Gastroesophageal sphincter (tissue), 4 donors: ENCODE results near the gene PSMG3. TPM values are rescaled to one million over a fixed set of nuclear protein-coding genes. Genes with fewer than 3 reads are reported as not detected.
"Not testable (repeated sequence)": the region's sequence is repeated elsewhere in the genome, so short reads cannot be mapped to it uniquely, and the experiment has no call there.

Source experiments
- ATAC-seq: fragments of 150-250 bp; one replicate; pipeline ENCODE4 v1.9.1; 2016; ENCODE audit warnings: mild to moderate bottlenecking, moderate library complexity
- H3K27ac ChIP-seq, 4 donors: fragments of 200-600 bp; sonication (generic) in 3 of 4; 1 replicate in 3 of 4; 2 replicates in 1 of 4; pipeline ENCODE4 v1.5.1; 2016 to 2019
- H3K27me3 ChIP-seq: fragments of 200-600 bp; sonication (generic); one replicate; pipeline ENCODE4 v1.5.1; 2019
- H3K36me3 ChIP-seq, 2 donors: fragments of 200-600 bp; sonication (generic); one replicate each; pipeline ENCODE4 v1.5.1; 2019; ENCODE audit warnings: control low read depth in 1 of 2
- H3K4me1 ChIP-seq, 3 donors: fragments of 200-600 bp; sonication (generic); 1 replicate in 2 of 3; 2 replicates in 1 of 3; pipeline ENCODE4 v1.5.1; 2016 to 2019; ENCODE audit warnings: control low read depth in 2 of 3
- H3K4me3 ChIP-seq, 2 donors: fragments of 200-600 bp; sonication (generic); one replicate each; pipeline ENCODE4 v1.5.1; 2019; ENCODE audit warnings: mild to moderate bottlenecking in 1 of 2, moderate library complexity in 1 of 2
- H3K9me3 ChIP-seq, 3 donors: fragments of 200-600 bp; sonication (generic); one replicate each; pipeline ENCODE4 v1.5.1; 2017 to 2019; ENCODE audit warnings: control low read depth in 2 of 3
- EP300 ChIP-seq: sonication (generic); formaldehyde crosslinking; IDR thresholded peaks from one replicate; pipeline ENCODE4 v1.6.1; 2017; ENCODE audit warnings: antibody characterized with exemption, mild to moderate bottlenecking
- POLR2A ChIP-seq, 2 donors: fragments of 450-650 bp; IDR thresholded peaks; one replicate each; pipeline ENCODE4 v1.6.1; 2017; ENCODE audit warnings: antibody characterized with exemption in 2 of 2, mild to moderate bottlenecking in 2 of 2, moderate library complexity in 1 of 2
- POLR2AphosphoS5 ChIP-seq: sonication (generic); formaldehyde crosslinking; IDR thresholded peaks from one replicate; pipeline ENCODE4 v1.6.1; 2017; ENCODE audit warnings: antibody characterized with exemption
- WGBS, 2 donors: methylation state at CpG; one replicate each; pipeline ENCODE4 v1.1.5; 2018; ENCODE audit warnings: low coverage in 1 of 2; 5-methylcytosine and 5-hydroxymethylcytosine counted together
- total RNA-seq, 4 donors: library from RNA; depleted of rRNA; stranded (reverse); fragments of >200 nt; gene quantifications; one replicate each; pipeline ENCODE4 v1.1.0, GENCODE V29; 2016
- TF ChIP-seq, protein P1 (sequence below), 4 experiments: fragments of 200-600 bp in 2 of 4; fragments of 450-650 bp in 2 of 4; sonication (generic) in 1 of 4; IDR thresholded peaks; one replicate each; pipeline ENCODE4 v1.5.1; 2017 to 2019; ENCODE audit warnings: antibody characterized with exemption in 4 of 4, mild to moderate bottlenecking in 2 of 4, moderate library complexity in 2 of 4

Gene PSMG3
- total RNA-seq, 4 donors from 2014 or later: 27.7 to 36.6 (median 35.7) TPM

DNA sequence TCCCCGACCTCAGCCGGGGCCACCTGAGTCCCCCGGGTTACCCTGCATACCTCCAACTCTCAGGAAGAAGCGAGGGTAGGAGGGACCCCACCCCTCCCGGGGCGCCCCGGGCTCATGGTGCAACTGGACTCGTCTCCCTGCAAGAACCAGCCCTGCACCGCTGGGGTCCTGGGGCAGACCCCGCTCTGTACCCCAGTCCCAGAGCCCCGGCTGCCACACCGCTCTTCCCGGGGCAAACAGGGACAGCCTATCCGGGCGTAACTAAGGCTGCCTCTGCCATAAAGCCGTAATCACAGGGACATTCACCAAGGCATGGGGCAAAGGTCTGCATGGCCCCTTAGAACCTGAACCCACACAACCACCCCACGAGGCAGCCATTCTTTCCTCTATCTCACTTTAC is 46.0 kb downstream of the PSMG3 start:
- Histone ChIP-seq H3K27ac (no peak overlapping the region), H3K36me3 (no peaks in the 10 kb centered on the region), H3K4me3 (no peak overlapping the region), H3K27me3 (peaks cover 27% of the 10 kb centered on the region), H3K4me1 (no peaks in the 10 kb centered on the region), H3K9me3 (peaks cover 0 to 11% (median 0%) of the 10 kb centered on the region in 3 donors)
- no peak for TF ChIP-seq EP300
- no peak for TF ChIP-seq POLR2A (IDR thresholded peaks at IDR 0.05)
- no peak for TF ChIP-seq POLR2AphosphoS5
- TF ChIP-seq, protein P1, sequence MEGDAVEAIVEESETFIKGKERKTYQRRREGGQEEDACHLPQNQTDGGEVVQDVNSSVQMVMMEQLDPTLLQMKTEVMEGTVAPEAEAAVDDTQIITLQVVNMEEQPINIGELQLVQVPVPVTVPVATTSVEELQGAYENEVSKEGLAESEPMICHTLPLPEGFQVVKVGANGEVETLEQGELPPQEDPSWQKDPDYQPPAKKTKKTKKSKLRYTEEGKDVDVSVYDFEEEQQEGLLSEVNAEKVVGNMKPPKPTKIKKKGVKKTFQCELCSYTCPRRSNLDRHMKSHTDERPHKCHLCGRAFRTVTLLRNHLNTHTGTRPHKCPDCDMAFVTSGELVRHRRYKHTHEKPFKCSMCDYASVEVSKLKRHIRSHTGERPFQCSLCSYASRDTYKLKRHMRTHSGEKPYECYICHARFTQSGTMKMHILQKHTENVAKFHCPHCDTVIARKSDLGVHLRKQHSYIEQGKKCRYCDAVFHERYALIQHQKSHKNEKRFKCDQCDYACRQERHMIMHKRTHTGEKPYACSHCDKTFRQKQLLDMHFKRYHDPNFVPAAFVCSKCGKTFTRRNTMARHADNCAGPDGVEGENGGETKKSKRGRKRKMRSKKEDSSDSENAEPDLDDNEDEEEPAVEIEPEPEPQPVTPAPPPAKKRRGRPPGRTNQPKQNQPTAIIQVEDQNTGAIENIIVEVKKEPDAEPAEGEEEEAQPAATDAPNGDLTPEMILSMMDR (IDR thresholded peaks at IDR 0.05): no peak
- 67% methylated on average over 6 of the region's 17 CpGs; no CpG with 5 or more reads in 1 of the 2 donors for WGBS, 2 donors
- ATAC-seq: no peak

DNA sequence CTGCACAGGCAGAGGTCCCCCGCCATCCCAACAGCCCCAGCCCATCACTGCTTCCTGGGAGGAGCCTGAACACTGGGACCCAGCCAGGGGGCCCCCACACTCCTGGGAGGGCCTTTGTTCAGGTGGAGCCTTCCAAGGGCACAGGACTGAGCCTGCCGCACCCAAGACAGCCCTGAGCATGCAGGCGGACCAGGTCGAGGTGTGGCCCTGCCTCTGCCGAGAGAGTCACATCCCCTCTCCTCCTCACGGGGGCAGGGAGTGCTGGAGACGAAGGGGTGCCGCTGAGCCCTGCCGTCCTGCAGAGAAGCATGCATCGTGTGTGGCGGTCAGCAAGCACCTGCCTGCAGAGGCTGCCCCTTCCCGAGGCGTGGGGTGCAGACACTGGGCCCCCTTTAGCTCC is 46.6 kb downstream of the PSMG3 start:
- TF ChIP-seq POLR2A (IDR thresholded peaks at IDR 0.05) (no peak), EP300 (no peak), POLR2AphosphoS5 (no peak)
- TF ChIP-seq, protein P1 (IDR thresholded peaks at IDR 0.05): no peak
- H3K4me3 ChIP-seq: no peak overlapping the region
- no peaks in the 10 kb centered on the region for H3K36me3 ChIP-seq
- no peak for ATAC-seq
- no peak overlapping the region for H3K27ac ChIP-seq
- peaks cover 25% of the 10 kb centered on the region for H3K27me3 ChIP-seq
- no CpG with 5 or more reads among the region's 13 CpGs for WGBS, 2 donors
- peaks cover 0 to 12% (median 0%) of the 10 kb centered on the region in 3 donors for H3K9me3 ChIP-seq
- H3K4me1 ChIP-seq: no peaks in the 10 kb centered on the region

DNA sequence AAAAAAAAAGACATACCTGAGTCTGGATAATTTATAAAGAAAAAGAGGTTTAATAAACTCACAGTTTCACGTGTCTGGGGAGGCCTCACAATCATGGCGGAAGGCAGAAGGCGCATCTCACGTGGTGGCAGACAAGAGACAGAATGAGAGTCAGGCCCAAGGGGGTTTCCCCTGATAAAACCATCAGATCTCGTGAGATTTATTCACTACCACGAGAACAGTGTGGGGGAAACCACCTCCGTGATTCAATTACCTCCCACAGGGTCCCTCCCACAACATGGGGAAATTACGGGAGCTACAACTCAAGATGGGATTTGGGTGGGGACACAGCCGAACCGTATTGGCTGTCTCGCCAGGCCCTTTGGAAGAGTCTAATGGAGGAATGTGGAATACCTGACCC is 48.4 kb downstream of the PSMG3 start:
- H3K4me3 ChIP-seq: no peak overlapping the region
- H3K27me3 ChIP-seq: peaks cover 23% of the 10 kb centered on the region
- H3K4me1 ChIP-seq: no peaks in the 10 kb centered on the region
- 64 to 73% methylated on average over 3 to 9 of the region's 11 CpGs for WGBS, 2 donors
- TF ChIP-seq POLR2AphosphoS5 (no peak), EP300 (no peak), POLR2A (IDR thresholded peaks at IDR 0.05) (no peak)
- TF ChIP-seq, protein P1 (IDR thresholded peaks at IDR 0.05): no peak
- no peak for ATAC-seq
- no peaks in the 10 kb centered on the region for H3K36me3 ChIP-seq
- no peak overlapping the region for H3K27ac ChIP-seq
- H3K9me3 ChIP-seq: peaks cover 0 to 12% (median 0%) of the 10 kb centered on the region in 3 donors

DNA sequence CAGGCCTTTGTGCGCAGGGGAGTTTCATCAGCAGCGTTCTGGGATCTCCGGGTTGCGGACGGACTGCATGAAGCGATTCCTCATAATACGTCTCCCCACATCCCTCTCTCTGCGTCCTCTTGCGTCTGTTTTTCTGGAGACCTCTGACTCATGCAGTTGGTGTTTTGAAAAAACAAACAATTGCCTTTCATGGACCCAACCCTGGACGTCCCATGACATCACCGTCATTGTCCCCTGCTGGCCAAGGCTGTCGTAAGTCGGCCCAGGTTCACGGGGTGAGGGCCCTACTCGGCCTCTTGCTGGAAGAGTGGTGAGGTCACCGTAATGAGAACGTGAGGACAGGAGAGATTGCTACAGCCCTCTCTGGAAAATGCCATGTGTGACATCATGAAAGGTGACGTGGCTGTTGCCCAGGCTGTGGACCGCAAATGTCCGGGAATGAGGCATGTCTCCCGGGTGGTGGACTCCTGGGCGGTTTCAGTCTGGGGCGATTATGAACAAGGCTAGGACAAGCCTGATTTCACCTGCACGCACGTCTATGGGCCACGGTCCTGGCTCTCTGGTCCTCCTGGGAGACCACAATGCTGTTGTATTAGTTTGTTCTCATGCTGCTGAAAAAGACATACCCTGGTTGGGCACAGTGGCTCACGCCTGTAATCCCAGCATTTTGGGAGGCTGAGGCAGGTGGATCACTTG is 49.1 kb downstream of the PSMG3 start:
- Histone ChIP-seq H3K27ac (no peak overlapping the region), H3K36me3 (no peaks in the 10 kb centered on the region), H3K9me3 (peaks cover 0 to 12% (median 0%) of the 10 kb centered on the region in 3 donors), H3K27me3 (peaks cover 31% of the 10 kb centered on the region), H3K4me3 (no peak overlapping the region), H3K4me1 (no peaks in the 10 kb centered on the region)
- 46 to 85% methylated on average over 9 to 20 of the region's 27 CpGs for WGBS, 2 donors
- TF ChIP-seq POLR2AphosphoS5 (no peak), POLR2A (IDR thresholded peaks at IDR 0.05) (no peak), EP300 (no peak)
- TF ChIP-seq, protein P1 (IDR thresholded peaks at IDR 0.05): no peak
- ATAC-seq: peak; percentile 52

DNA sequence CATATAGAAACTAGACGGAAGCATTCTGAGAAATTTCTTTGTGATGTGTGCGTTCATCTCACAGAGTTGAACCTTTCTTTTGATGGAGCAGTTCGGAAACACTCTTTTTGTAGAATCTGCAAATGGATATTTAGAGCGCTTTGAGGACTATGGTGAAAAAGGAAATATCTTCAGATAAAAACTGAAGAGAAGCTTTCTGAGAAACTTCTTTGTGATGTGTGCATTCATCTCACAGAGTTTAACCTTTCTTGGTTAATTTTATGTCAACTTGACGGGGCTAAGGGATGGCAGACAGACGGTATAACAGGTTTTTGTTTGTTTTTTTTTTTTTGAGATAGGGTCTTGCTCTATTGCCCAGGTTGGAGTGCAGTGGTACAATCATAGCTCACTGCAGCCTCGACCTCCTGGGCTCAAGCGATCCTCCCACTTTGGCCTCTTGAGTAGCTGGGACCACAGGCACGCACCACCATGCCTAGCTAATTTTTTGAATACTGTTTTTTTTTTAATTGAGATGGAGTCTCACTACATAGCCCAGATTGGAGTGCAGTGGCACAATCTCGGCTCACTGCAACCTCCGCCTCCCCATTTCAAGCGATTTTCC is 50.4 kb downstream of the PSMG3 start:
- H3K27ac ChIP-seq, H3K4me1 ChIP-seq, ATAC-seq, H3K36me3 ChIP-seq, H3K4me3 ChIP-seq: not testable (repeated sequence)
- H3K27me3 ChIP-seq: peaks cover 44% of the 10 kb centered on the region
- H3K9me3 ChIP-seq: peaks cover 0 to 12% (median 0%) of the 10 kb centered on the region in 3 donors
- WGBS, 2 donors: 90 to 91% methylated on average over 11 of the region's 12 CpGs

Other genes with a start within 250 kb of the PSMG3 start
- 10 to 100 TPM in 3 of 4 donors, 1 to 10 TPM in 1; 6.6 to 19.5 (median 15.0) TPM for gene MICALL2, start 110.6 kb downstream of the PSMG3 start, total RNA-seq
- gene INTS1, start 65.6 kb downstream of the PSMG3 start, total RNA-seq: 10 to 100 TPM; 29.8 to 65.5 (median 41.4) TPM
- gene MAFK, start 39.3 kb downstream of the PSMG3 start, total RNA-seq: 100 to 1,000 TPM in 1 of 4 donors, 10 to 100 TPM in 3; 64.6 to 104 (median 77.0) TPM
- 1 to 10 TPM in 1 of 4 donors, under 1 TPM in 2, not detected in 1; 0.15 to 1.5 (median 0.31) TPM for gene TMEM184A, start 13.8 kb downstream of the PSMG3 start, total RNA-seq
- 1 to 10 TPM in 2 of 4 donors, under 1 TPM in 2; 0.42 to 3.7 (median 1.3) TPM for gene ELFN1, start 100.2 kb upstream of the PSMG3 start, total RNA-seq